Stimulated activated CD4-positive, alpha-beta T cell treated with anti-CD3 and anti-CD28 coated beads, Interleukin-15, amount 100 ng/mL, for 24 hours (primary cell): ENCODE measurements around the gene ZNF438.

Experiments used
- DNase-seq: peaks from one replicate; pipeline ENCODE4 v3.0.0-alpha.2; 2020

The ZNF438 gene

DNA sequence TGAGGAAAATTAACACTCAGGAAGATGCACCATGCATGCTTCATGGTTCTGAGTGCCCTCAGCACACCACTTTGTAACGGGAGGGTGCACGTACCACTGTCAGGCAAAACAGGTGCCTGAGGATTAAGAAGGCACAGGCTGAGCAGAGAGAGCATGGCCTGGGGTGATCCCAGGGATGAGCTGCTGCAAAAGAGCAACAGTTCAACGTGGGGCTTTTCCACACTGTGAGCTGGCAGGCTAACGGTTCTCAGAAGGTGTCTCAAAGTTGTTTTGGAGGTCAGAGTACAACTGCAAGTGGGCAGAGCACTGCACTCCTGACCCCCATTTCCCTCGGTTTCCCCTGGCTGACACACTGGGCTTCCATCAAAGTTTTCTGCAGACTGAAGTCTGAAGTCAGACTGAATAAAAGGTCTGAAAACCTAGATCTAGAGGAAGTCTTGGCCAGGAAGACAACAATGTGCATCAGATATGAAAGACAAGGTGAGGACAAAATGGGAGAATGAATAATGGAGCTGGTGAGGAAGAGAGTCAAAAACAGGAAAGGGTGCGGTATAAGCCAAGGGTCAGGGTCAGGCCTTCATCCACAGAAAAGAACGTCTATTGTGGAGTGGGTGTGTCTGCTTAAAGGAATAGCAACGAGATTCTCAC is 20.5 kb downstream of the ZNF438 start:
- no peak for DNase-seq

DNA sequence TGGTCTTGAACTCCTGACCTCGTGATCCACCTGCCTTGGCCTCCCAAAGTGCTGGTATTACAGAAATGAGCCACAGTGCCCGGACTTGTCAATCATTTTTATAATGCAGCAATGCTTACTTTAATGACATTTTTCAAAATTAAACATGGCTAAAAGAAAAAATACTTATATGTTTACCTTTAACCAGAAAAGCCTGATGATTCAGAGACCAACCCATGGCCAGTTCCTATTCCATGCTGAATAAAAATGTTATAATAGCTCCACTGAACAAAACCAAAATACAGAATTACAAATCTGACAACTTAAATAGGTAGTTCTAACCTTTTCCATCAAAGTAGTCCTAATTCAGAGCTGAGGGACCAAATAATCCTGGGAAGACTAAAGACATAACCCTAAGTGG is 21.6 kb downstream of the ZNF438 start:
- no peak for DNase-seq

- no peak for DNase-seq
These were observed 25.8 kb downstream of the ZNF438 start for GRCh38 chr10:31005895-31006294.

- DNase-seq, result peak; percentile 24
These were observed 27.0 kb downstream of the ZNF438 start for GRCh38 chr10:31004611-31005193.

DNA sequence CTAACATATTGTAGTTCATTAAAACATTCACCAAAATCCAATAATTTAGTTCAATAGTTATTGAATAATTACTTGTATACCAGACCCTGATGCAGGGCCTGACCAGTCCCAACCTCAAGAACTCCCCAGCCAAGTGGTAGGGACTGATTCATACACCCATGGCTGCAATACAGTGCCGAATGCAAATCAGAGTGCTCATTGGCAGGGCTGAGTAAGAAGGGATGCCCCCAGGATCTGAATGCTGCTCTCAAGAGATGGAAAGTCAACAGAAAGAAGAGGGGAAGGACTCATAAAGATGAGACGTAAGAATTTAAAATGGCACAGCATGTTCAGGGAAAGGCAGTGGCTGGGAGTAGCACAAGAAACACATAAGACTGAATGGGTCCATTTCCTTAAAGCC is 29.9 kb downstream of the ZNF438 start:
- DNase-seq, result no peak

DNA sequence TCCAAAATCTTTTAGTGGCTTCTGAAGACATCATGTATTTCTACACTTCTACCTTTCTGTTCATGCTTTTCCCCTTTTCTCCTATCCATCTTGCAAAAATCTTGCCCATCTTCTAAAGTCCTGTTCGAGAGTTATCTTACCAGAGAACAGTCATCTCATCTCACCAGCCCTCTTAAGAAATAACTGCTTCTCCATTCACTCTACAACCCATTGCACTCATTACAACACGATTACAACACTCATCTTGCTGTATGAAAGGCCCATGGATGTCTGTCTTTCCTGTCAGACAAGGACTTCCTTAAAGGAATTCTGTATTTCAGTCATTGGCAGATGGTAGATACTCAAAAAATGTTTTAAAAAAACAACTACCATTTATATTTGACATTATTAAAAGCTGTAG is 30.8 kb downstream of the ZNF438 start:
- DNase-seq, result no peak

DNA sequence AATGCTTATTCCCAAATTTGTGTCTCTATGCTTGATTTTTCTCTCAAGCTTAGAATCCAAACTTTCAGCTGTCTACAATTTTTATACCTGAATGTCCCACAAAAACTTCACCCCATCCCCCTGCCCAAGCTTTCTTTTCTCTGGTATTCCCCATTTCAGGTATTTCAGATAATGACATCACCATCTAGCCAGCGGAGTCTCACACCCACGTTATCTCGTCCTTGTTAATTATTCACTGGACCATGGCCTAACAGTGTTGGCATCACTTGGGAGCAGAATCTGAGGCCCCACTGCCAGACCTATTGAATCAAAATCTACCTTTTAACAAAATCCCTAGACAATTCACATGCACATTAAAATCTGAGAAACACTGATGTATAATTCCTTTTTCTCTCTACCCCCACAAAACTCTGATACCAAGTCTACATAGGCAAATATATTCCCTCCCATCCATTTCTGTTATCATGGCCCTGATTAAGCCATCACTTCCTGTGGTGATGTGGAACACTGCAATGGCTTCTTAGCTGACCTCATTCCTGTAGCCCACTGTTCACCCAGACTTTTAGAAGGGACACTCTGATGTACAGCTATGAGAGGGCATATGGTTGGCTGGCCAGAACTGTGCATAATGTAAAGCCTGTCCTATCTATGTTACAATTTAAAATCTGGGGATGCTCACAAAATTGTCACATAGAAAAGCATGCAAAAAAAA is 31.4 kb downstream of the ZNF438 start:
- DNase-seq, result no peak

DNA sequence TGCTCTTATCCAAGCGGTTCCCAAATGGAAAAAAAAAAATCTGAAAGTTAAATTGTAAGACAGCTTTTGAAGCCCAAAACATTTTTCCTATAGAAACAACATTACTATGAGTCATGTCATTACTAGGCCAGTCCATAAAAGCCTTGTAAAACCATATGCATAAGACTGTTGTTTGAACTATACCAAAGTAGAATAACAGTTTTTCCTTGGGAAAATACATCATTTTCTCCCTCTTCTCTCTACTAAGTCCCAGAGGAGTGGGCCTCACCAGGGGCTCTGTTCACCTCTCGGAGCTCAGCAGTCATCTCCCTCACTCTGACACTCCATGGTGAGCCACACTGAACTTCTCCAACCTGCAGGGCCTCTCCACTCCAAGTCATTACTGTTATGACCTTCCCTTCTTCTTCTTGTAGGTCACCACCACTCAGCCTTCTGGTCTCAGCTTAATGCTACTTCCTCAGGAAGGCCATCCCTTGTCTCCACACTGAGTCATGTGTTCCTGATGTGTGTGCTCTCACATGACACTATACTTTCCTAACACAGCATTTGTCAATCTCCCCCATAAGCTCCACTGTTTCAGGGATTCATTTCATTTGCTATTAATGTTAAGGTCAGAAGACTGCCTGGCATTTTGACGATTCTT is 32.5 kb downstream of the ZNF438 start:
- DNase-seq, result peak; percentile 19

DNA sequence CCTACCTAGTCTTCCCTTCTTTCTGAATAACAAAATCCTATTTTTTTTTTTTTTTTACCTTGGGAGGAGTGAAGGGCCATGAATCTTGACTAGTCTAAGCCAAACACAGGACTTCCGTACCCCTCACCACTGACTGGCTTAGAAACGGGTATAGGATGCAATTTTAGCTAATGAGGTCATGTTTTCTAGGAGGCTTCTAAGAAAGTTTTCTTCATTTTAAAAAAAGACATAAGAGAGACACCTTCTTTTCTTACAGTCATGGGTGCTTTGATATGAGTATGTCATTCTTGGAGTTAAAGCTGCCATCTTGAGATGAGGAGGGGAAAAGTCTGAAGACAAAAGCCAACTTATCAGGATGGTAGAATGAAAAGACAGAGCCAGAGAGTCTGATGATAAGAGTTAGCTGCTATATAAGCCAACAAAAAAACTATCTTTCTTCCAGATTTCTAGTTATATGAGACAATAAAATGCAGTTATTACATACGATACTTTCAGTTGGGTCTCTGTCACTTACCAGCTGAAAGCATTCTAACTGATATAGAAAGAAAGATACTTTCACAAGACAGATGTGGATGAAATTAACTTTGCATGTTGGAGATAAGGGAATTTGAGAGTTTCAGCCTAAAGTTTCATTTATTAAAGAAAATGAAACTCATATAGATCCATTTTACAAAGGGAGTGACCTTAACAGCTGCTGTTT is 34.0 kb downstream of the ZNF438 start:
- DNase-seq, result no peak

DNA sequence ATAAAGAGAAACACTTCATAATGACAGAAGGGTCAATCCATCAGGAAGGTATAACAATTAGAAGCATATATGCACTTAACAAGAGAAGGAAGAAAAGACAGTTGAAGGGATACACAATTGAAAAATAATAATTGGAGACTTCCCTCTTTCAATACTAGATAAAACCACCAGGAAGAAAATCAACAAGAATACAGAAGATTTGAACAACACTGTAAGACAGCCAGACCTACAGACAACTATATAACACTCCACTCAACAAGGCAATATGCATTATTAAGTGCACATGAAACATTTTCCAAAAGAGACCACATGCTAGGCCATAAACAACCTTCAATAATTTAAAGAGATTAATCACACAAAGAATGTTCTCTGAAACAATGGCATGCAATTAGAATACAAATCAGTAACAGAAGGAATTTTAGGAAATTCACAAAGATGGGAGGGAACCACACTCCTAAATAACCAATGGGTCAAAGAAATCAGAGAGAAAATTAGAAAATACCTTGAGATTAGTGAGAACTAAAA is 35.1 kb downstream of the ZNF438 start:
- no peak for DNase-seq

- no peak for DNase-seq
These were observed 36.4 kb downstream of the ZNF438 start for GRCh38 chr10:30995081-30995770.

- DNase-seq, result no peak
These were observed 38.5 kb downstream of the ZNF438 start for GRCh38 chr10:30993155-30993554.

GRCh38 chr10:30992681-30993080 is 39.0 kb downstream of the ZNF438 start:
- DNase-seq, result no peak

- DNase-seq, result no peak
These were observed 40.0 kb downstream of the ZNF438 start for GRCh38 chr10:30991647-30992011.

DNA sequence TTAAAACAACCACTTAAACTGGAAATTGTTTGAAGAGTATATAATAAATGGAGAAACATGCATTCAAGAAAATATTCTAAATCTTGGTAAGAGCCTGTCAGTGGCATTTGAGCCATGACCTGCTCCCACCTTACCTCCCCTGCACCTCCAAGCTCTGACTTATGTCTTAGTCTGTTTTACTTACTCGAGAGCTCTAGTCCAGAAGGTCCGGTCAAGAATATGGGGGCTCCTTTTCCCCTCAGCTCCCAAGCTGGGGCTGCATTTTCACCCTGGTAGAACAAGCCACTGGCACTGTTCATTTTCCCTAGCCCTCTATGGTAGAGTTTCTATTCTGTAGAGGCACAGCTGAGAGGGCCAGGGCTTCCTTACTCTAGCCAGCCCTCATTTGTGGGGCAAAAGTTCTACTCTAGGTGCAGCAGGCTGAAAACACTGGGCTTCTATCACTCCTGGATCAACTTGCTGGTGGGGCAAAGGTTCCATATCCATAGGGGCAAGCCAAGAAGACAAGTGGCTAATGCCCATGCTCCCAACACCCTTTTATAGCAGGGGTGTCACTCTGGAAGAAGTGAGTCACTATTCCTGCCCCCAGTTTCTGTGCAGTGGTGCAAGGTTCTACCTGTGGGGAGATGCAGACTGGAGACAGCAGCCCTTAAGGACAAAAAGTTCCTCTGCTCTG is 40.6 kb downstream of the ZNF438 start:
- DNase-seq, result no peak

DNA sequence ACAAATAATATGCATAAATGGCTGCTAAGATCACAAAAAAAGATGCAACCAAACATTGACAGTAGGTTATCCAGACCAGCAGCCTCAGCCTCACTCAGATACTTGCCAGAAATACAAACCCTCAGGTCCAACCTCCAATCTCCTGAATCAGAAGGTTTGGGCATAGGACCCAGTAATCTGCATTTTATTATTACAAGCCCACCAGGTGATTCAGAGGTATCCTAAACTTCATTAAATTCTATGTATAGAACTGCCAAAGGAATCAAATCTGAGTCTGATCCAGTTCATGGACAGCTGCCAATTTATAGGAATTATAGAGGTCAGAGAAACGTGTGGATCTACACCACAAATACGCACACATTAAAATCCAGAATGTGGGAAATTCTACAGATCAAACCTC is 41.3 kb downstream of the ZNF438 start:
- DNase-seq, result no peak

GRCh38 chr10:30988831-30989435 is 42.7 kb downstream of the ZNF438 start:
- DNase-seq, result no peak

DNA sequence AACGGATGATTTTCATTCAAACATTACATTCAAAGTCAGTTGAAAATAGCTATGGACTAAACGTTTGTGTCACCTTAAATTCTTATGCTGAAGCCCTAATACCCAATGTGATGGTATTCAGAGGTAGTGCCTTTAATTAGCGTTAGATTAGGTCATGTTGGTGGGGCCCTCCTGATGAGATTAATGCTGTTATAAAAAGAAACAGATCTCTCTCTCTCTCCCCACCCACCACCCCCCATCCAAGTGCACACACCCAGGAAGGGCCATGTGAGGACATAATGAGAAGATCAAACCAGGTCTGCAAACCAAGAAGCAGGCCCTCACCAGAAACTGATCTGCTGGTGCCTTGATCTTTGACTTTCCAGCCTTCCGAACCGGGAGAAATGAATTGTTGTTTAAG is 44.2 kb downstream of the ZNF438 start:
- no peak for DNase-seq

- DNase-seq, result no peak
These were observed 45.6 kb downstream of the ZNF438 start for GRCh38 chr10:30986053-30986555.

DNA sequence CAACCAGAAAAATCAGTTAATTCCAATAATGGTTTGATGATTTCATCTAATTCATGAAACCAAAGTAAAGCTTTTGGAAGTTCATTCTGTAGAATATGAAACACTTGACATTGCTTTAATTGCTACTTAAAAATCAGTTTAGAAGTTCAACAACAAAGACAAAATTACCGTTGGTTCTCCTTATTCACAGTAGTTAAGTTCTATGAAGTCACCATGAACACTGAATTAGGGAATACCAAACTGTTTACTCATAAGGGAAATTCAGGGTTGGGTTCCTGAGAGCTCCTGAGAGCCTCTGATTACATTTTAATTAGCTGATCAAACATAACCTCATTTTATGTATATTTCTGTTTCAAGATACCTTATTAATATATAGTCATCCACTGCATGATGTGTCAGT is 46.2 kb downstream of the ZNF438 start:
- DNase-seq, result no peak
